Liver (tissue), 3 donors: ENCODE data around the gene CXCL6.

Experiments used
- EGR1 ChIP-seq, 2 donors: IDR thresholded peaks; 2 replicates each; pipeline ENCODE4 v1.6.1; 2016 to 2018; ENCODE audit warnings: antibody characterized with exemption in 2 of 2, low read depth in 2 of 2
- FOXA1 ChIP-seq: IDR thresholded peaks from 2 replicates; pipeline ENCODE4 v1.6.1; 2016; ENCODE audit warnings: antibody characterized with exemption
- GABPA ChIP-seq, 2 donors: IDR thresholded peaks in 1 of 2; conservative IDR thresholded peaks in 1 of 2; 2 replicates each; pipeline ENCODE4 v1.6.1; 2016; ENCODE audit warnings: antibody characterized with exemption in 2 of 2, mild to moderate bottlenecking in 1 of 2, moderate library complexity in 1 of 2
- HNF4G ChIP-seq: IDR thresholded peaks from 2 replicates; pipeline ENCODE4 v1.6.1; 2016; ENCODE audit warnings: antibody characterized with exemption
- NR2F2 ChIP-seq: IDR thresholded peaks from 2 replicates; pipeline ENCODE4 v1.6.1; 2016; ENCODE audit warnings: antibody characterized with exemption
- RAD21 ChIP-seq, 2 donors: IDR thresholded peaks; 2 replicates each; pipeline ENCODE4 v1.6.1; 2016; ENCODE audit warnings: antibody characterized with exemption in 2 of 2, mild to moderate bottlenecking in 2 of 2
- RXRA ChIP-seq, 2 donors: IDR thresholded peaks; 2 replicates each; pipeline ENCODE4 v1.6.1; 2017 to 2018; ENCODE audit warnings: antibody characterized with exemption in 2 of 2, mild to moderate bottlenecking in 1 of 2
- SP1 ChIP-seq: IDR thresholded peaks from 2 replicates; pipeline ENCODE4 v1.6.1; 2018; ENCODE audit warnings: antibody characterized with exemption, mild to moderate bottlenecking
- TAF1 ChIP-seq: conservative IDR thresholded peaks from 2 replicates; pipeline ENCODE4 v1.6.1; 2016; ENCODE audit warnings: antibody characterized with exemption, mild to moderate bottlenecking
- YY1 ChIP-seq: IDR thresholded peaks from 2 replicates; pipeline ENCODE4 v1.6.1; 2016; ENCODE audit warnings: antibody characterized with exemption, mild to moderate bottlenecking
- TF ChIP-seq, protein P1 (sequence below): fragments of 150-350 bp; IDR thresholded peaks from 2 replicates; pipeline ENCODE4 v1.5.1; 2017; ENCODE audit warnings: improper control_type of control experiment, low read depth, low read length; ENCODE audit not compliant: missing input control
- TF ChIP-seq, protein P2 (sequence below): IDR thresholded peaks from 2 replicates; pipeline ENCODE4 v1.6.1; 2016; ENCODE audit warnings: antibody characterized with exemption
- TF ChIP-seq, protein P3 (sequence below): IDR thresholded peaks from 2 replicates; pipeline ENCODE4 v1.6.1; 2016; ENCODE audit warnings: antibody characterized with exemption
- TF ChIP-seq, protein P4 (sequence below): IDR thresholded peaks from 2 replicates; pipeline ENCODE4 v1.6.1; 2016; ENCODE audit warnings: antibody characterized with exemption, mild to moderate bottlenecking
- donor health status: healthy.
- donor health status: healthy.

DNA sequence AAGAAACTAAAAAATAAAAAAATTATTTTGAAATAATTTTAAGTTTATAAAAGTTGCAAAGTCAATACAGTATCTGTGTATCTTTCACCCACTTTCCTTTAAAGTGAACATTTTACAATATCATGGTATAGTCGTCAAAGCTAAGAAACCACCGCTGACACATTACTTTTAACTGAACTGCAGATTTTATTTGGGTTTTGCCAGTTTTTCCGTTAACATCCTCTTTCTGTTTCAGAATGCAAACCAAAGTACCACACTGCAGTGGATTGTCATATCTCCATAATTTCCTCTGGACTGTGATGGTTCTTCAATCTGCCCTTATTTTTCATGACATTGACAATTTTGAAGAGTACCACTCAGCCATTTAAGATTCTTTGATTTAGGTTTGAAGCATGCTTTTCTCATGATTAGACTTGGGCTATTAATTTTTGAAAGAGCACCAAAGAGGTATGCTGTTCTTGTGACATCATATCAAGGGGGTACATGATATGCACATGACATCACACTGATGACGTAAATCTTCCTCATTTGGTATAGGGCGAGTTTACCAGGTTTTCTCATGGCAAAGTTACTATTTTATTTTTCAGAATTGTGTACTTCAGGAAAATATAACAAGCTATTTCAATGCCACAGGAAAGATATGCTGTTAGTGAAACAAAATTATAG is 29.1 kb downstream of the CXCL6 start:
- TF ChIP-seq, protein P1, sequence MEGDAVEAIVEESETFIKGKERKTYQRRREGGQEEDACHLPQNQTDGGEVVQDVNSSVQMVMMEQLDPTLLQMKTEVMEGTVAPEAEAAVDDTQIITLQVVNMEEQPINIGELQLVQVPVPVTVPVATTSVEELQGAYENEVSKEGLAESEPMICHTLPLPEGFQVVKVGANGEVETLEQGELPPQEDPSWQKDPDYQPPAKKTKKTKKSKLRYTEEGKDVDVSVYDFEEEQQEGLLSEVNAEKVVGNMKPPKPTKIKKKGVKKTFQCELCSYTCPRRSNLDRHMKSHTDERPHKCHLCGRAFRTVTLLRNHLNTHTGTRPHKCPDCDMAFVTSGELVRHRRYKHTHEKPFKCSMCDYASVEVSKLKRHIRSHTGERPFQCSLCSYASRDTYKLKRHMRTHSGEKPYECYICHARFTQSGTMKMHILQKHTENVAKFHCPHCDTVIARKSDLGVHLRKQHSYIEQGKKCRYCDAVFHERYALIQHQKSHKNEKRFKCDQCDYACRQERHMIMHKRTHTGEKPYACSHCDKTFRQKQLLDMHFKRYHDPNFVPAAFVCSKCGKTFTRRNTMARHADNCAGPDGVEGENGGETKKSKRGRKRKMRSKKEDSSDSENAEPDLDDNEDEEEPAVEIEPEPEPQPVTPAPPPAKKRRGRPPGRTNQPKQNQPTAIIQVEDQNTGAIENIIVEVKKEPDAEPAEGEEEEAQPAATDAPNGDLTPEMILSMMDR = no peak
- TF ChIP-seq, protein P2, sequence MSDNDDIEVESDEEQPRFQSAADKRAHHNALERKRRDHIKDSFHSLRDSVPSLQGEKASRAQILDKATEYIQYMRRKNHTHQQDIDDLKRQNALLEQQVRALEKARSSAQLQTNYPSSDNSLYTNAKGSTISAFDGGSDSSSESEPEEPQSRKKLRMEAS = no peak
- TF ChIP-seq RAD21 (IDR thresholded peaks at IDR 0.05) = no peak
- no peak for TF ChIP-seq RXRA (IDR thresholded peaks at IDR 0.05)
- TF ChIP-seq SP1 = no peak
- TF ChIP-seq HNF4G = no peak
- no peak for TF ChIP-seq NR2F2
- TF ChIP-seq TAF1 = no peak
- no peak for TF ChIP-seq EGR1 (IDR thresholded peaks at IDR 0.05; ENCODE audit: low read depth in 2 of 2)
- no peak for TF ChIP-seq GABPA (IDR thresholded peaks at IDR 0.05 in 1 of 2, conservative IDR thresholded peaks at IDR 0.05 in 1 of 2)
- TF ChIP-seq, protein P3, sequence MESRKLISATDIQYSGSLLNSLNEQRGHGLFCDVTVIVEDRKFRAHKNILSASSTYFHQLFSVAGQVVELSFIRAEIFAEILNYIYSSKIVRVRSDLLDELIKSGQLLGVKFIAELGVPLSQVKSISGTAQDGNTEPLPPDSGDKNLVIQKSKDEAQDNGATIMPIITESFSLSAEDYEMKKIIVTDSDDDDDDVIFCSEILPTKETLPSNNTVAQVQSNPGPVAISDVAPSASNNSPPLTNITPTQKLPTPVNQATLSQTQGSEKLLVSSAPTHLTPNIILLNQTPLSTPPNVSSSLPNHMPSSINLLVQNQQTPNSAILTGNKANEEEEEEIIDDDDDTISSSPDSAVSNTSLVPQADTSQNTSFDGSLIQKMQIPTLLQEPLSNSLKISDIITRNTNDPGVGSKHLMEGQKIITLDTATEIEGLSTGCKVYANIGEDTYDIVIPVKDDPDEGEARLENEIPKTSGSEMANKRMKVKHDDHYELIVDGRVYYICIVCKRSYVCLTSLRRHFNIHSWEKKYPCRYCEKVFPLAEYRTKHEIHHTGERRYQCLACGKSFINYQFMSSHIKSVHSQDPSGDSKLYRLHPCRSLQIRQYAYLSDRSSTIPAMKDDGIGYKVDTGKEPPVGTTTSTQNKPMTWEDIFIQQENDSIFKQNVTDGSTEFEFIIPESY = no peak
- TF ChIP-seq, protein P4, sequence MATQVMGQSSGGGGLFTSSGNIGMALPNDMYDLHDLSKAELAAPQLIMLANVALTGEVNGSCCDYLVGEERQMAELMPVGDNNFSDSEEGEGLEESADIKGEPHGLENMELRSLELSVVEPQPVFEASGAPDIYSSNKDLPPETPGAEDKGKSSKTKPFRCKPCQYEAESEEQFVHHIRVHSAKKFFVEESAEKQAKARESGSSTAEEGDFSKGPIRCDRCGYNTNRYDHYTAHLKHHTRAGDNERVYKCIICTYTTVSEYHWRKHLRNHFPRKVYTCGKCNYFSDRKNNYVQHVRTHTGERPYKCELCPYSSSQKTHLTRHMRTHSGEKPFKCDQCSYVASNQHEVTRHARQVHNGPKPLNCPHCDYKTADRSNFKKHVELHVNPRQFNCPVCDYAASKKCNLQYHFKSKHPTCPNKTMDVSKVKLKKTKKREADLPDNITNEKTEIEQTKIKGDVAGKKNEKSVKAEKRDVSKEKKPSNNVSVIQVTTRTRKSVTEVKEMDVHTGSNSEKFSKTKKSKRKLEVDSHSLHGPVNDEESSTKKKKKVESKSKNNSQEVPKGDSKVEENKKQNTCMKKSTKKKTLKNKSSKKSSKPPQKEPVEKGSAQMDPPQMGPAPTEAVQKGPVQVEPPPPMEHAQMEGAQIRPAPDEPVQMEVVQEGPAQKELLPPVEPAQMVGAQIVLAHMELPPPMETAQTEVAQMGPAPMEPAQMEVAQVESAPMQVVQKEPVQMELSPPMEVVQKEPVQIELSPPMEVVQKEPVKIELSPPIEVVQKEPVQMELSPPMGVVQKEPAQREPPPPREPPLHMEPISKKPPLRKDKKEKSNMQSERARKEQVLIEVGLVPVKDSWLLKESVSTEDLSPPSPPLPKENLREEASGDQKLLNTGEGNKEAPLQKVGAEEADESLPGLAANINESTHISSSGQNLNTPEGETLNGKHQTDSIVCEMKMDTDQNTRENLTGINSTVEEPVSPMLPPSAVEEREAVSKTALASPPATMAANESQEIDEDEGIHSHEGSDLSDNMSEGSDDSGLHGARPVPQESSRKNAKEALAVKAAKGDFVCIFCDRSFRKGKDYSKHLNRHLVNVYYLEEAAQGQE = no peak
- no peak for TF ChIP-seq YY1
- no peak for TF ChIP-seq FOXA1
